ENCODE measurements around the gene BHLHE23.

BHLHE23 gene

GRCh38 chr20:63007646-63008488 lies 1.1 kb upstream of the BHLHE23 start:
- DNase-seq, result no peak

DNA sequence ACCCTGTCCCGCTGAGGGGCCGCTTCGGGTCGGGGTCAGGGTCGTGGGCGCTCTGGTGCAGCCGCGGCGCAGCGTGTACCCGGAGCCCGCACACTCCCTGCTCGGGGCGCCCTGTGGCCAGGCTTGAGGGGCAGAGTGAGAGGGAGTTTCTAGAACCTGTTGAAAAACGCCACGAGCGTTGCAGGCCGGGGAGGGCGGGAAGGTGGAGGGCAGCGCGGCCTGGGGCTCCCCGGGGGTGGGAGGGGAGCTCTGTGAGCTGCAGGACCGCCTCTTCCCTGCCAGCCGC lies 539 bp upstream of the BHLHE23 start:
- DNase-seq, result no peak

DNA sequence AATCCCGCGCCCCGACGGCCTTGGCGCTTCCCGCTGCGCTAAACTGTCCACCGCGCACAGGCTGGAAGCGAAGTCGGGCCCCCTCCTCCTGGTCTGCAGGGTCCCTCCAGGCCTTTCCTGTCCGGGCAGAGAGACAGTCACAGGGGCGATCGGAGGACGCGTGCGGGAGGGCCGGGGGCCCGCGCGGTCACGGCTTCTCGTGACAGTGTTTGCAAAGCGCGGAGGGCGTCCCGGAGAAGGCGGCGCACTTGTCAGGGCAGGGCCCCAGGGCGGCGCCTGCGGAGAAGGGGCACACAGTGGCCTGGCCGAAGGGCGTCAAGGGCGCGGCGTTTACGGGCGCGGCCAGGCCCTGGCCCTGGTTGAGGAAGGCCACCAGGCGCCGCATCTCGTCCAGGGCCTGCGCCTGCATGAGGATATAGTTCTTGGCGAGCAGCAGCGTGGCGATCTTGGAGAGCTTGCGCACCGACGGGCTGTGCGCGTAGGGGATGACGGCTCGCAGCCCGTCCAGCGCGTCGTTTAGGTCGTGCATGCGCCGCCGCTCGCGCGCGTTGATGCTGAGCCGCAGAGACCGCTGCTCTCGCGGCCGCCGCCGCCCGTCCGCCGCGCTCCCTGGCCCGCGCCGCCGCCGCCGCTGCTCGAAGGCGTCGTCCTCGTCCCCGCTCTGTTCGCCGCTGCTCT lies 763 bp downstream of the BHLHE23 start:
- DNase-seq, result no peak

GRCh38 chr20:63005365-63005861 lies 1.4 kb downstream of the BHLHE23 start:
- no peak for DNase-seq

- no peak for DNase-seq
Observed at GRCh38 chr20:63004607-63005364, 2.0 kb downstream of the BHLHE23 start.

DNA sequence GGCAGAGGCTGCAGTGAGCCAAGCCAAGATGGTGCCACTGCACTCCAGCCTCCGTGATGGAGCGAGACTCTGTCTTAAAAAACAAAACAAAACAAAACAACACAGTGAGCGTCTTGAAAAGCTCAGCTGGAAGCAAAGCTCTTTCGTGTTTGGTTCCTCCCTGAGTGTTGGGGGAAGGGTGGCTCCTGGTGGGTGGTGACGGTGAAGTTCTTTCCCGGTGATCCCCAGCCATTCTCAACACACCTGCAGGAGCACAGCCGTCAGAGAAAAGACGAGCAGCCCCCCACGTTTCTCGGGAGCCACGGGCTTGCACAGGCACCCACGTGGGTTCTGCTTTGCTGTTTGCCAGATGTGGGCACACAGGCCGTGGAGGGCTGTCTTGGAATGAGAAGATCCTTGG lies 3.2 kb downstream of the BHLHE23 start:
- DNase-seq, result no peak

DNA sequence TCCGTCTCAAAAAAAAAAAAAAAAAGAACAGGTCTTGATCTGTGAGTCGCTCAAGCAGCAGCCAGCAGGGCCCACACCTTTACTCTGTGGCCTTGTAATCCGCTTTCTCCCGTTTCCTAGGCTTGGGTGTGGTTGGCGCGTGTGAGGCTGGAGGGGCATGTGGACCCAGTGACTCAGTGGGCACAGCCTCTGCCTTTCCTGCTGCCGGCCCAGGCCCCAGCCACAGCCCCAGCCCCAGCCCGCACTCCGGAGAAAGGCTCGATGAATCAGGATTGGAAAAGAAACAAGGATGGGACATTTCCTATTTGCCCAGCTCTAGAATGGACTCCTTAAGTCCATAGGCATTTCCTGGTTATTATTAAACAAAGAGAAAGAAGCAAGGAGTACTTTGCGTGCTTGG lies 4.3 kb downstream of the BHLHE23 start:
- DNase-seq, result no peak

GRCh38 chr20:63000958-63001357 lies 5.8 kb downstream of the BHLHE23 start:
- DNase-seq, result no peak

GRCh38 chr20:63000036-63000435 lies 6.7 kb downstream of the BHLHE23 start:
- DNase-seq, result no peak

- DNase-seq, result no peak
Observed at GRCh38 chr20:62999580-62999979, 7.2 kb downstream of the BHLHE23 start.

GRCh38 chr20:62998449-62998848 lies 8.3 kb downstream of the BHLHE23 start:
- no peak for DNase-seq

GRCh38 chr20:62997417-62998035 lies 9.2 kb downstream of the BHLHE23 start:
- no peak for DNase-seq

GRCh38 chr20:62996596-62996982 lies 10.2 kb downstream of the BHLHE23 start:
- DNase-seq, result no peak

GRCh38 chr20:62995898-62996595 lies 10.7 kb downstream of the BHLHE23 start:
- DNase-seq, result no peak

DNA sequence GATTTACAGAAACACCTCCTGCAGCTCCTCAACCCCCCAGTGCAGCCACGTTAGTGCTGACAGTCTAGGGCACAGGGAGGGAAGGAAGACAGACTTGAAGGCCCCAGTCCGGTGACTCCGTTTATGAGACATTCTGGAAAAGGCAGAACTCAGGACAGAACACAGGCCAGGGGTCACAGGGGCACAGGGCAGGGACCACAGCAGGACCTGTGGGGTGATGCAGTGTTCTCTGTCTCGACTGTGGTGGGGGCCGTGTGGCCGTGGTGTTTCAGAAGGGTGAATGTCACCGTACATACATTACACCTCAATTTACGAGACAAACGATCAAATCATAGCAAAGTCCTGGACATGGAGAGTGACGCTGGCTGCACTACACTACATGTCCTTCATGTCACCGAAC lies 11.3 kb downstream of the BHLHE23 start:
- no peak for DNase-seq

DNA sequence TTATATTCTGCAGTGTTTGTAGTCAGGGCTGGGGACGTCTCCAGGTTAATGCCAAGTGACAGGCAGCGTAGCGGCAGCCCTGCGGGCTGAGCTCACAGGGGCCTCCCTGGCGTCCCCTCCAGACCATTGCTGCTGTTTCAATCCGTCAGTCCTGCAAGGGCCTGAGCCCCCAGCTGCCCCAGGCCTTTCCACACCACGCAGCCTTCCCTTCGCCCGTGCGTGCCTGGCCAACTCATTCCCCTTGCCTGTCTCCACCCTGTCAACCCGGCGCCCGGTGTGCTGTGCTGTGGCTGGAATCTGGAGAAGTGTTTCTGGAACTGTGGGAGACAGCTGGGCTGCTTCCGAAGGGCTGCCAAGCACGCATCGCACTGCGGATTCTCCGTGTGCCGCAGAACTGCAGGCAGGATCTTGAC lies 11.9 kb downstream of the BHLHE23 start:
- no peak for DNase-seq

DNA sequence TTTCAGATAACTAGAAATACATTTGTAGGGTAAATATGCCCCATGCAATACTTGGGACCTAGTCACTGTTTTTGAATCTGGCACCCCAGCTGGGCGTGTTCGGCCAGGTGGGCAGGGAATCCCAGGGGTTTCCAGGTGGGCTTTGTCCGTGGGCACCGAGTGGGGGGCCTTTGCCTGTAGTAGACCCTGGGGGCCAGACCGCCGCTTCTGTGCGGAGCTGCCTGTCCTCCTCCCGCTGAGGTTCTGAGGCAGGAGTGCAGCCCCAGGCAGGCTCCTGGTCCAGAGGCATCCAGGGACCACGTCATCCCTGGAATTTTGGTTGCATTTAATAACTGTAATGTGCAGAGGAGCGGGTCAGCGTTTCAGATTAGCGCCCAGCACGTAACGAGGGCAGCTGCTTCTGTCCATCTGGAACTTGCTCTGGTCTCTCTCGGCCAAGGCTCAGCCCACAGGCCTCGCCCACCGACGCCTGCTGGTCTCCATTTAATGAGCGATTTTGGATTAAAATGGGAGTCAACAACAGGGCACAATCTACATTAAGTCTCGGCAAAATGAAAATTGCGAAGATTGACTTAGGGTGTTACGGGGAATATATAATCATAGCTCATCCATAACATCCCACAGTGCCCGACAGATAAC lies 12.8 kb downstream of the BHLHE23 start:
- no peak for DNase-seq

GRCh38 chr20:62991863-62992262 lies 14.9 kb downstream of the BHLHE23 start:
- DNase-seq, result no peak

DNA sequence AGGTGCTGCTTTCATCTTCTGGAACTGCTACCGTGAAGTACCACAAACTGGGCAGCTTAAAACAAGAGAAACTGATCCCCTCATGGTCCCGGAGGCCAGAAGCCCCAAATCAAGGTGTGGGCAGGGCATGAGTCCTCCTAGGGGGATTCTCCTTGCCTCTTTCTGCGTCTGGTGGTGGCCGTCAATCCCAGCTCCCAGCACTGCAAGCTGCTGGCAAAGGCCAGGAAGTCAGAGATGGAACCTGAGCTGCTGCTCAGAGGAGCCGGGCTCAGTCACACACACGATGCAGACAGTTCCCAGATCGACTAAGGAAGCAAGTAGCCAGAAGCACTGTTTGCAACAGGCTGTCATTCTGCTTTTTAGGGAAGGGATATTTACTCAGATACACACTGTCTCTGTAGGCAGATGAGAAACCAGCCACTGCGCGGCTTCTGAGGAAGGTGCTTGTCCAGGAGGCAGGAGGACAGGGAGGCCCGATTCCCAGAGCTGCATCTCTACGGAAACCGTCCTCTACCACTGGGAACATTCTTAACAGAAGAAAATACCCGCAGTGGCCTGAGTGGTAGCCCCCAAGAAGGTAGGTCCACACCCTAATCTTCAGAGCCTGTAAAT lies 15.5 kb downstream of the BHLHE23 start:
- no peak for DNase-seq

DNA sequence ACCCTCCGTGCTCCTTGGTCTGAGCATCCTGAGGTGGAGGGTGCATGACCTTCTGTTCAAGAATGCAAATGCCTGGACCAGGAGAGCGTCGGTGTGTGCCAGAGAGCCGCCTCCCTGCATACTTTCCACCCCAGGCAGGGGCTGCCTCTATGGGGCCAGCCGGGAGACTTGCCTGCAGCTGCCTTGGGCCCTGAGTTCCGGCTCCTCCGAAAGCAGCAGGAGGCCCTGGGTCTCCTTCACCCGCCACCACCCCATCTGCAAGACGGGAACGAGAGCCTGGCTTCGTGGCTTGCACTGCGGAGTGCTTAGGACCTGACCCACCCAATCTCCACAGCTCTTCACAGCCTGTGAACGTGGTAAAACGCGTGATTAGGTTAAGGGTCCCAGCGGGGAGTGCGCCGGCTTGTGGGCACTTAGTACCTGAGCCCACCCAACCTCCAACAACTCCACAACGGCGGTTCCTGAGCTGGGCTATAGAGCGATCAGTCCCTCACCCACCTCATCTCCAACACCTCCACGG lies 16.4 kb downstream of the BHLHE23 start:
- no peak for DNase-seq

- no peak for DNase-seq
Observed at GRCh38 chr20:62989201-62989601, 17.6 kb downstream of the BHLHE23 start.
